ENCODE data around the gene SPAG4.

SPAG4 gene

GRCh38 chr20:35657271-35657670, 41.6 kb downstream of the SPAG4 start:
- H3K36me3 ChIP-seq (ENCODE audit: control insufficient read depth in 2 of 2, insufficient read depth in 1 of 2, low read length in 2 of 2) = peaks cover 4 to 41% of the 10 kb centered on the region in 2 experiments; a peak in 2 of 3 replicates
- ChIA-PET POLR2A (no interaction called here), CTCF (interaction anchor here (0.6 to 0.8 kb wide), 2 partner anchors 11 to 34 kb away, joined by 4 read pairs; no protein-coding TSS in a partner anchor)
- TF ChIP-seq PRDM6 (tag by site-specific recombination; IDR thresholded peaks at IDR 0.05) (peak; percentile 77), ZNF433 (tag by site-specific recombination; IDR thresholded peaks at IDR 0.05; ENCODE audit: low read depth) (no peak), ZNF677 (tag by site-specific recombination; IDR thresholded peaks at IDR 0.05) (no peak), ZFP41 (tag by site-specific recombination; IDR thresholded peaks at IDR 0.05; ENCODE audit: borderline replicate concordance) (no peak), ZSCAN23 (tag by site-specific recombination; IDR thresholded peaks at IDR 0.05) (no peak), ZNF596 (tag by site-specific recombination; IDR thresholded peaks at IDR 0.05) (peak; percentile 16; the same call in 1 of the 2 replicates), ZNF670 (tag by site-specific recombination; IDR thresholded peaks at IDR 0.05; ENCODE audit: low read depth) (no peak), ZNF324 (tag by site-specific recombination; IDR thresholded peaks at IDR 0.05) (no peak), ZNF843 (tag by site-specific recombination; IDR thresholded peaks at IDR 0.05) (no peak), SCRT1 (tag by site-specific recombination; IDR thresholded peaks at IDR 0.05; ENCODE audit: borderline replicate concordance) (no peak)
- H3K4me3 ChIP-seq (ENCODE audit: low read depth, low read length) = no peak overlapping the region
- H3K4me1 ChIP-seq (ENCODE audit: control insufficient read depth, insufficient read depth, low read length) = peaks cover 24% of the 10 kb centered on the region
- H3K27ac ChIP-seq (ENCODE audit: extremely low read depth, low read depth, low read length) = no peak overlapping the region
- H3K9me3 ChIP-seq (ENCODE audit: control insufficient read depth, insufficient read depth, low read depth, low read length) = no peaks in the 10 kb centered on the region

GRCh38 chr20:35660122-35660937, 44.7 kb downstream of the SPAG4 start:
- peaks cover 4 to 12% of the 10 kb centered on the region in 2 experiments; a peak in 2 of 3 replicates for H3K36me3 ChIP-seq (ENCODE audit: control insufficient read depth in 2 of 2, insufficient read depth in 1 of 2, low read length in 2 of 2)
- peaks cover 22% of the 10 kb centered on the region for H3K4me1 ChIP-seq (ENCODE audit: control insufficient read depth, insufficient read depth, low read length)
- no peak overlapping the region for H3K27ac ChIP-seq (ENCODE audit: extremely low read depth, low read depth, low read length)
- TF ChIP-seq ZNF394 (tag by site-specific recombination; IDR thresholded peaks at IDR 0.05; ENCODE audit: borderline replicate concordance) (peak; percentile 74), ZNF610 (tag by site-specific recombination; IDR thresholded peaks at IDR 0.05; ENCODE audit: borderline replicate concordance) (no peak)
- ChIA-PET POLR2A (interaction anchor here (0.6 kb wide), 1 partner anchor 950 kb away, joined by 4 read pairs; no protein-coding TSS in a partner anchor), CTCF (interaction anchor here (0.6 to 0.9 kb wide), 4 partner anchors 10 to 497 kb away, joined by 3 to 10 read pairs (median 4); no protein-coding TSS in a partner anchor)
- H3K4me3 ChIP-seq (ENCODE audit: low read depth, low read length) = no peak overlapping the region
- H3K9me3 ChIP-seq (ENCODE audit: control insufficient read depth, insufficient read depth, low read depth, low read length) = no peaks in the 10 kb centered on the region

GRCh38 chr20:35661053-35661452, 45.4 kb downstream of the SPAG4 start:
- TF ChIP-seq ZNF114 (tag by site-specific recombination; IDR thresholded peaks at IDR 0.05) = no peak
- no peak for TF ChIP-seq ZFP41 (tag by site-specific recombination; IDR thresholded peaks at IDR 0.05; ENCODE audit: borderline replicate concordance)
- TF ChIP-seq TCF7L2 (IDR thresholded peaks at IDR 0.05; ENCODE audit: borderline replicate concordance, low read depth, low read length) = no peak
- no peak for TF ChIP-seq ZNF394 (tag by site-specific recombination; IDR thresholded peaks at IDR 0.05; ENCODE audit: borderline replicate concordance)
- TF ChIP-seq BCL11A (tag by site-specific recombination; IDR thresholded peaks at IDR 0.05; ENCODE audit: low read depth) = no peak
- no peak for TF ChIP-seq ZNF555 (tag by site-specific recombination; conservative IDR thresholded peaks at IDR 0.05)
- TF ChIP-seq ZNF169 (tag by site-specific recombination; IDR thresholded peaks at IDR 0.05) = no peak
- TF ChIP-seq ZNF433 (tag by site-specific recombination; IDR thresholded peaks at IDR 0.05; ENCODE audit: low read depth) = no peak
- TF ChIP-seq ZNF514 (tag by site-specific recombination; IDR thresholded peaks at IDR 0.05) = no peak
- TF ChIP-seq ZNF670 (tag by site-specific recombination; IDR thresholded peaks at IDR 0.05; ENCODE audit: low read depth) = no peak
- TF ChIP-seq SALL2 (tag by site-specific recombination; IDR thresholded peaks at IDR 0.05; ENCODE audit: borderline replicate concordance) = no peak
- ChIA-PET CTCF (interaction anchor here (0.9 to 1.2 kb wide), 2 partner anchors 41 to 42 kb away, joined by 3 read pairs; no protein-coding TSS in a partner anchor), POLR2A (interaction anchor here (0.6 kb wide), 2 partner anchors 25 to 49 kb away, joined by 3 read pairs; no protein-coding TSS in a partner anchor)
- H3K36me3 ChIP-seq (ENCODE audit: control insufficient read depth in 2 of 2, insufficient read depth in 1 of 2, low read length in 2 of 2) = peaks cover 4 to 11% of the 10 kb centered on the region in 2 experiments; a peak in 2 of 3 replicates
- no peak overlapping the region for H3K27ac ChIP-seq (ENCODE audit: extremely low read depth, low read depth, low read length)
- no peaks in the 10 kb centered on the region for H3K9me3 ChIP-seq (ENCODE audit: control insufficient read depth, insufficient read depth, low read depth, low read length)
- peak overlapping the region; percentile 20 for H3K4me3 ChIP-seq (ENCODE audit: low read depth, low read length)
- H3K4me1 ChIP-seq (ENCODE audit: control insufficient read depth, insufficient read depth, low read length) = peaks cover 22% of the 10 kb centered on the region
